ENCODE data around the gene MAP3K10. TPM values are rescaled to one million over a fixed set of nuclear protein-coding genes. Genes with fewer than 3 reads are reported as not detected.
A peak's percentile ranks its signal among the peaks of the same experiment; 100 is the strongest.

Gene MAP3K10
- total and polyA plus RNA-seq, 9 of the 15 experiments (the other 6 are each of a cell fraction or from before 2014, with no cell fraction given) = 0.01 to 8.0 (median 2.7) TPM; not detected in 1

DNA sequence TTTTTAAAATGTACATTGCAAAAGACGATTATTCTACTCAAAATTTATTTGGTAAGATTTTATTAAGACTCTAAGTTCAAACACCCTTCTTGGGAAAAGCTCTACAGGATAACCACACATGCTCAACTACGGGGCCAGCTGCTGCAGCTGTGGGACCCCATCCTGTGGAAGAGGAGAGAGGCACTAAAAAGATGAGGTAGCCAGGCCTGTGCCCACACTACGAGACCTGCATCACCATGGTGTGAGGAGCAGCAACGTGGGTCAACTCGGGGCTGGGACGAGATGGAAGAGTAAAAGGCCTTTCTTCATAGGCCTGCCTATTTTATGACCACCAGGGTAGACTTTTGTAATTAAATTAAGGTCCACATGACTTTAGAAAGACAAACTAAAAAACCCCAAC is 39.8 kb downstream of the MAP3K10 start:
- WGBS (ENCODE audit: insufficient coverage, low coverage, missing lambda C conversion rate) = 85% methylated on average over 6 of the region's 6 CpGs
- peaks cover 34% of the 10 kb centered on the region; the same call in 2 of the 3 replicates for H3K36me3 ChIP-seq (ENCODE audit: control insufficient read depth, insufficient read depth, low read length)
- DNase-seq (ENCODE audit: extremely low read depth in 1 of 4, low spot score in 3 of 4) (no peak), ATAC-seq (no peak), FAIRE-seq (no peak)
- 0 out of 3 replicates have a peak overlapping the region, but pooled peaks have one; percentile 6 for H3K27ac ChIP-seq (ENCODE audit: extremely low read depth, low read depth, low read length)
- H3K79me2 ChIP-seq (ENCODE audit: control insufficient read depth, insufficient read depth, low read length) = no peaks in the 10 kb centered on the region
- intact Hi-C loops (cut with micrococcal nuclease) (loop anchor here (5.0 kb wide), 1 partner anchor 41 kb away; no protein-coding TSS in a partner anchor), in situ Hi-C loops (cut with MboI) (no loop called here)
- no peaks in the 10 kb centered on the region for H3K9me3 ChIP-seq (replicated peaks; ENCODE audit: control insufficient read depth, insufficient read depth, low read depth, low read length)
- CTCF ChIA-PET (ENCODE audit: low intra/inter-chr PET ratio) = no interaction called here
- no peaks in the 10 kb centered on the region for H3K27me3 ChIP-seq (ENCODE audit: control insufficient read depth in 2 of 2, insufficient read depth in 2 of 2, low read length in 2 of 2)
- TF ChIP-seq TGIF2 (CRISPR knock-in tag; IDR thresholded peaks at IDR 0.05) (no peak), YY1 (IDR thresholded peaks at IDR 0.05; ENCODE audit: borderline replicate concordance in 1 of 3, control insufficient read depth in 1 of 3, extremely low read depth in 1 of 3, insufficient read depth in 3 of 3, insufficient read length in 1 of 3, insufficient replicate concordance in 2 of 3, low read depth in 1 of 3, low read length in 2 of 3) (no peak), XRCC4 (IDR thresholded peaks at IDR 0.05; ENCODE audit: extremely low read depth, insufficient read depth, insufficient read length) (no peak), SMARCC2 (IDR thresholded peaks at IDR 0.05; ENCODE audit: low read depth) (no peak), DPF2 (IDR thresholded peaks at IDR 0.05) (no peak), ZNF561 (CRISPR knock-in tag; conservative IDR thresholded peaks at IDR 0.05) (no peak), DDX20 (tag; IDR thresholded peaks at IDR 0.05; ENCODE audit: low read depth) (no peak), BACH1 (tag; IDR thresholded peaks at IDR 0.05) (no peak), ATF7 (IDR thresholded peaks at IDR 0.05) (no peak), SMAD2 (IDR thresholded peaks at IDR 0.05; ENCODE audit: low read depth, low read length) (no peak)
- BruUV-seq (replicated peaks) = no TSS peak
- no peak overlapping the region; a peak in 1 of 4 replicates for H3K9ac ChIP-seq (ENCODE audit: insufficient read depth in 1 of 2, low read depth in 2 of 2, low read length in 2 of 2)
- no peaks in the 10 kb centered on the region for H3K9me1 ChIP-seq (ENCODE audit: control insufficient read depth, insufficient read depth, low read length)
- no peak overlapping the region for H3K4me3 ChIP-seq
- peaks cover 25 to 61% of the 10 kb centered on the region in 2 experiments for H3K4me1 ChIP-seq (replicated peaks in 1 of 2; ENCODE audit: control insufficient read depth in 2 of 2, insufficient read depth in 2 of 2, low read length in 2 of 2)
- peak overlapping the region; percentile 57; the same call in 1 of the 2 replicates for H3K4me2 ChIP-seq (ENCODE audit: insufficient read depth, low read length)
- POLR2A ChIA-PET = interaction anchor here (0.6 to 2.0 kb wide), 3 partner anchors 11 to 56 kb away, joined by 3 to 7 read pairs (median 5); partner anchors contain the start of gene TTC9B
- H2AFZ ChIP-seq (ENCODE audit: low read depth, low read length) = peak overlapping the region; percentile 37; the same call in 1 of the 2 replicates
- no peaks in the 10 kb centered on the region for H4K20me1 ChIP-seq (replicated peaks; ENCODE audit: control insufficient read depth, insufficient read depth, low read length)

Measured in K562 (cell line).